Hepatocyte (in vitro differentiated cells): ENCODE results near the gene VAC14.

Experiments used
- CTCF ChIP-seq: fragments of 200-600 bp; sonication (generic); IDR thresholded peaks from 2 replicates; pipeline ENCODE4 v1.5.1; 2016; ENCODE audit warnings: antibody characterized with exemption, mild to moderate bottlenecking; ENCODE audit not compliant: poor library complexity
- EZH2 ChIP-seq: fragments of 200-600 bp; sonication (generic); IDR thresholded peaks from 2 replicates; pipeline ENCODE4 v1.6.1; 2016; ENCODE audit warnings: antibody characterized with exemption, mild to moderate bottlenecking, borderline replicate concordance
- EZH2phosphoT487 ChIP-seq: fragments of 200-600 bp; sonication (generic); IDR thresholded peaks from one replicate; pipeline ENCODE4 v1.6.1; 2018; ENCODE audit warnings: antibody characterized with exemption, mild to moderate bottlenecking, low read depth, moderate library complexity; ENCODE audit not compliant: unreplicated experiment, severe bottlenecking

GRCh38 chr16:70709457-70709856 lies 91.5 kb downstream of the VAC14 start:
- TF ChIP-seq CTCF (no peak), EZH2phosphoT487 (no peak), EZH2 (no peak)
